GM19193 (cell line): ENCODE data around the gene RNPEP.

Source experiments
- POLR2A ChIP-seq: IDR thresholded peaks from 4 replicates; pipeline ENCODE4 v1.6.1; 2011; ENCODE audit not compliant: insufficient read depth, insufficient read length; ENCODE audit errors: extremely low read depth

Gene RNPEP

DNA sequence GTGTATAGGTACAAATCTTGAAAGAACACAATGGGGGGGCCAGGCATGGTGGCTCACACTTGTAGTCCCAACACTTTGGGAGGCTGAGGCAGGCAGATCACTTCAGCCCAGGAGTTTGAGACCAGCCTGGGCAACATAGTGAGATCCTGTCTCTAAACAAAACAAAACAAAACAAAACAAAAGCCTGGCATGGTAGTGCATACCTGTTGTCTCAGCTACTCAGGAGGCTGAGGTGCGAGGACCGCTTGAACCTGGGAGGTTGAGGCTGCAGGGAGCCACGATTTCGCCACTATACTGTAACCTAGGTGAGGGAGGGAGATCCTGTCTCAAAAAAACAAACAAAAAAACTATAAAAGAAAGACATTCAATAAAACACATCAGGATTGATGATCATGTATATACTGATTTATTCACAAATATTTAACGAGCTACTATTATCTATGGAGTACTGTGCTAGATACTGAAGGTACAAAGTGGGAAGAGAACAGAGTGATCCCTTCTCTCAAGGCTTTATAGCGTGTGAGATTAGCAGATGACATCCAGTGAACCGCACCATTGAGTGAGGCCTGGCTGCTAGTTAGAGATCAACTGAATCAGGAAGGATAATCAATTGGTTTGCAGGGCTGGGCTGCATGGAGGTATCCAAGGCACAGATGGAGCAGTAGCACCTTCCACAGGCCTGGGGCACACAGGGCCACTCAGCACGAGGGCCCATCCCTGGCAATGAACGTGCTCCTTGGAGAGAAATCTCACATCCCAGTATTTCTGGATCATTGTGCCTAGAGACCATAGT, 54.3 kb downstream of the RNPEP start:
- TF ChIP-seq POLR2A: no peak

DNA sequence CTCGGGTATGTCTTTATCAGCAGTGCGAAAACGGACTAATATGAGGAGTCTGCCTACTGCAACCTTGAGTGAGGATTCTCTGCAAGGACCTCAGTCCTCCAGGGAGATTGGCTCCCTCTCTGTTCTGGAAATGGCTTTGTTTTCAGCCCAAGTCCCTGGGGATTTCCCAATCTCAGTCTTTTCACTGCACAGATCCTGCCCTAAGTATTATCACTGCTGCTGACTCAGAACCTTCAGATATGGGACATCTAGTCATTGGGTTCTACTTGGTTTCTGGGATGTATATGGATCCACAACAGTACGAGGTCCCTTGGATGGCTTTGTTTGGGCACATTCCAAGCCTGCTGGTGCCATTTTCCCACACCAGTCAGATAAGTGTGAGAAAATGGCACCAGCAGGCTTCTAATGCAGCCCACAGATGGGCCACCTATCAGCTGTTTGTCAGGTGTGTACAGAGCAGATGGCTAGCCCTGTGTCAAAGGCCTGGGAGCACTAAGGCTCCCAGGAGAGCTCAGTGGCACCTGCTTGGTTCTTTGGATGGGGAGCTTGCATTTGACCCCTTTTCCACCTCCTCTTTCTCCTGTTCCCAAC, 55.4 kb downstream of the RNPEP start:
- no peak for TF ChIP-seq POLR2A

DNA sequence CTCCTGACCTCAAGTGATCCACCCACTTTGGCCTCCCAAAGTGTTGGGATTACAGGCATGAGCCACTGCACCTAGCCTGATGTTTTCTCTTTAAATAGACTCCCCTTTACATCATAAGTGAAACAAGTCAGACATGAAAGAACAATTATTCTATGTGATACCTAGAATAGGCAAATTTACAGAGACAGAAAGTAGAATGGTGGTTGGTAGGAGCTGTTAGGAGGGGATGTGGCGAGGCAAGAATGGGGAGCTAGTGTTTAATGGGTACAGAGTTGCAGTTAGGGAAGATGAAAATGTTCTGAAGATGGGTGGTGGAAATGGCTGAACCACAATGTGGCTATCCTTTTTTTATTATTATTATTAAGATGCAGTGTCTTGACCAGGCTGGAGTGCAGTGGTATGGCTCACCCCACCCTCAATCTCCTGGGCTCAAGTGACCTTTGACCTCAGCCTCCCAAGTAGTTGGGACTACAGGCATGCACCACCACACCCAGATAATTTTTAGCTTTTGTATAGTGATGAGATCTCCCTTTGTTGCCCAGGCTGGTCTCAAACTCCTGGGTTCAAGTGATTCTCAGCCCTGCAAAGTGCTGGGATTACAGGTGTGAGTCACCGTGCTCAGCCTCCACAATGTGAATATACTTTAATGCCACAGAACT, 56.4 kb downstream of the RNPEP start:
- no peak for TF ChIP-seq POLR2A

DNA sequence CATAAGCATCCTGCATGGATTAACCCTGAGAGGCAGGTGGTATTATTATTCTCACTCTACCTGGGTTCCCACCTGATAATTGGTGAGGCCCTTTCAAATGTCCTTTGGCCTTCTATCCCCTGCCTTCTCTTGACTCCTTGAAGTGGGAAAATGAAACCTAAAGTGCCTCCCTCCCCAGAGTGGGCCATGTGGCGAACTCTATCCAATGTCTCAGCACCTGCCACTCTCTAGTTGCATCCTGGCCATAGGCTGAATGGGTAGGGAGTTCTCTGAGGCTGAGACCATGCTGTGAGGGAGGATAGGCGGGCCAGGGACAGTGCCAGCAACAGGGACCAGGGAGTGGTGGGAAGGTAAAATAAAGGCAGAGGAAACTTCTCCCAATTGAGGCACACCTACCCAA, 63.3 kb downstream of the RNPEP start:
- TF ChIP-seq POLR2A: no peak

DNA sequence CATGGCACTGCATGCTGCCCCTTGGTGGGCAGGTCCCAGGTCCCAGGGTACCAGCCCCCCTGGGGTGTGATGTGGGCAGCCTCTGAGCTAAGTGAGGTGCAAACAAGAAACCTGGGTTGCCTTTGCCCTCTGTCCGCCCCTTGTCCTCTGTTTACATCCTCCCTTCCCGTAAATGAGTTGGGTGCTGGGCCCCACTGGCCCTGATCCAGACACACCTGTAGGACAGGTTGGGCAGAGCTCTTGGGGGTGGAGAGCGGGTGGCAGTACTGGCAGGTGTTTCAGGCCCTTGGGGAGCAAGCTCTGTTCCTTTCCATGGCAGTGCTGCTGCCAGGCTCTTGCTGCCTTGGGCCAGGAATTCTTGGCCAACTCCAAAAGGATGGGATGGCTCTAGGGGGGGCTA, 63.8 kb downstream of the RNPEP start:
- TF ChIP-seq POLR2A: no peak

DNA sequence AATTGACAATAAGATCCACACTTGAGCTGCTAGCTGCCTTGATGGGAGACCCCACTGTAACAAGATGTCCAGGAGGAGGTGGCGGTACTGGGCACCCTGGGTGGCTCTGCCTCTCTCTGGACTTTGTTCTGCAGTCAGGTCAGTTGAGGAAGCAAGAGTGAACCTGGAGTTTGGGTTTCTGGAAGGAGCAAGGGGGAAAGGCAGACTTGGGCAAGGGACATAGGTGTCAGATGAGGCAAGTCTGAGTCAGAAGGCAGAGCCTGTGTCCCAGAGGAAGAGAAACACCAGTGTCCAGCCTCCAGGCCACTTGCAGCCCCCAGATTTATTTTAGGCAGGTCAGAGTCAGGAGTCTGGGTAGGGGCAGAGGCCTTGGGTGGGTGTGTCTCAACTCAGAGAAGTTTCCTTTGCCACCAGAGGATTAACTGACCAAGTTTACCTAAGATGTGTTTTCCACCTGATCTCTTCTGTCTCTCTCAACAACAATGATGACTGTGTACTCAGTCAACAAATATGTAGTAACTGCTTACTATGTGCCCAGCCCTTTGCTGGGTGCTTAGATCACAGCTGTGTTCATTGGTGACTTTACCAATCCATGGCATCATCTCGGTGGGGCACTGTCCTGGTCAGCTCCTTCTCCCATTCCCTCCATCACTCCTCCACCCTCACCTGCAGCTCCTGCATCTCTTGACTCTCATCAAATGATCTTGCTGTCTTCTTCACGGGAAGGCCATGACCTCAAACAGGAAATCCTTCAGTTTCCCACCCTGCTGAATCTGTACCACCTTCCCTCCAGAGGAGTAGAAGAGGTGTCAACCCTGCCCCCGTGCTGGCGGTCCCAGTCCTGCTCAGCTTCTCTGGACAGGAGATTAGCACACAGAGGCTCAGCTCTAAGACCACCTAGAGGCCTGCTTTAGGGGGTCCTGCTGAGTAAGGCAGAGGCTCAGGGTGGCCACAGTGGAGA, 64.6 kb downstream of the RNPEP start:
- no peak for TF ChIP-seq POLR2A

DNA sequence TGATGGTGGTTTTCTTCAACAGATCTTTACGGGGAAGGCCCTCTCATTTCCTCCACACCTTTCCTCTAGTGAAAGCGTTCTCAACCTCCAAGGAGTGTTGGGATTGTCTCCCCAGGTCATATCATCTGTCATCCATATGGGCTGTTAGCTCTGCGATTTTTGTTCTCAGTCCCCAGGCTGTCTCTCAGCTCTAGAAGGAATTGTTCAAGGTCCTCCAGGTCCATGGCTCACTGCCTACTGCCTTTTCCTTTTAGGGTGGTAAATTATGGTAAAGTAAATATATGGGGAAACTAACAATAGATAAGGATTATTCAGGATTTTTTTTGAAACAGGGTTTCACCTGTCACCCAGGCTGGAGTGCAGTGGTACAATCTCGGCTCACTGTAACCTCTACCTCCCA, 65.5 kb downstream of the RNPEP start:
- TF ChIP-seq POLR2A: no peak

DNA sequence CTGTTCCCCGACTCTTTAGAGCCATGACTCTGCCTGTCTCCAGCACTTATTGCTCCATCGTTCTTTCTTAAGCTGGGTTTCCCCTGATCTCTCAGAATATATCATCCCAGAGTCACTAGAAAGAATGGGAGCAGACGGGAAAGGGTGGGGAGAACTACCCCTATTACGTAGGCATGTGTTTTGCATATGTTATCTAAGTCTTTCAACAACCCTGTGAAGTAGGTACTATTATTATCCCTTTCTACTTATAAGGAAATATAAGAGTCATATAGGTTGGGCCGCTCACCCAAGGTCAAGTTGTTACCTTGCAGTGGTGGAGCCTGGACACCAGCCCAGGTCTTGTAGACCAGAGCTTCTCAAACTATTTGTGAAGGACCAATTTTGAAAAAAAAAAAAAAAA, 66.7 kb downstream of the RNPEP start:
- no peak for TF ChIP-seq POLR2A

DNA sequence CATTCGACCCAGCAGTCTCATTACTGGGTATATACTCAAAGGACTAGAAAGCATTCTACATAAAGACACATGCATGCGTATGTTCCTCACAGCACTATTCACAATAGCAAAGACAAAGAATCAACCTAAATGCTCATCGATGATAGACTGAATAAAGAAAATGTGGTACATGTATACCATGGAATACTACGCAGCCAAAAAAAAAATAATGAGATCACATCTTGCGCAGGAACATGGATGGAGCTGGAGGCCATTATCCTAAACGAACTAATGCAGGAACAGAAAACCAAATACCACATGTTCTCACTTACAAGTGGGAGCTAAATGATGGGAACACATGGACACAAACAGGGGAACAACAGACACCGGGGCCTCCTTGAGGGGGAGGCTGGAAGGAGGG, 71.6 kb downstream of the RNPEP start:
- no peak for TF ChIP-seq POLR2A
